ENCODE data around the gene IWS1.
"Not testable (repeated sequence)": the region's sequence is repeated elsewhere in the genome, so short reads cannot be mapped to it uniquely, and the experiment has no call there.

IWS1 gene

GRCh38 chr2:127560201-127560930 is 34.1 kb upstream of the IWS1 start:
- no peak for DNase-seq

GRCh38 chr2:127559454-127559853 is 33.2 kb upstream of the IWS1 start:
- DNase-seq = no peak

GRCh38 chr2:127558911-127559310 is 32.6 kb upstream of the IWS1 start:
- DNase-seq = no peak

DNA sequence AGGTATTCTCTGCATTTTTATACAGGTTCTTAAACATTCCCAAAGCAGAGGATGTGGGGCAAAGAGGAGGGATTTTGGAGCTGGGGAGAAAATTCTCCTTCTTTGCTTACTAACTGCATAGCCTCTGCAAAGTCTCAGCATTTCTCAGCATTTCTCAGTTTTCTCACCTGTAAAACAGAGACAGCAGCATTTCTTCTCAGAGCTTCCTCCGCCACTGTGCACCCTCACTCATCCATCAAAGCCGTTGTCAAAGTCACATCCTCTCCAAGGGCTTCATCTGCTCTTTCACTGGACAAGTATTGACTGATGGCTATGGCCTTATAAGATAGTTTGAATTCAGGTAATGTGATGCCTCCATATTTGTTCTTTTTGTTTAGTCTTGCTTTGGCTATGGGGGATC is 26.6 kb upstream of the IWS1 start:
- DNase-seq = no peak

GRCh38 chr2:127552336-127552735 is 26.0 kb upstream of the IWS1 start:
- no peak for DNase-seq

GRCh38 chr2:127551221-127551930 is 25.1 kb upstream of the IWS1 start:
- no peak for DNase-seq

DNA sequence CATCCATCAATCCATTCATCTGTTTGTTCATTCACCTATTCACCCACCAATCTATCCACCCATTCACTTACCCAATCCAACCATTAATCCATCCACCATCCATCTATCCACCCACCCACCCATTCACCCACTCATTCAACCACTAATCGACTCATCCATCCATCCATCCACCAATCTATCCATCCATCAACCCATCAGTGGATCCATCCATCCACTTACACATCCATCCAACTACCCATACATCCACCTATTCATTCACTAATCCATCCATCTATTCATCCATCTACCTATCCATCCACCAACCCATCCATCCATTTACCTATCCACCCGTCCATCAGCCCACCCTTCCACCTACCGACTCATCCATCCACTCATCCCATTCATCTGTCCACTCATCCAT is 20.5 kb upstream of the IWS1 start:
- no peak for DNase-seq

GRCh38 chr2:127545796-127546195 is 19.5 kb upstream of the IWS1 start:
- DNase-seq = no peak

GRCh38 chr2:127545189-127545588 is 18.9 kb upstream of the IWS1 start:
- DNase-seq = no peak

GRCh38 chr2:127543013-127543501 is 16.8 kb upstream of the IWS1 start:
- DNase-seq = not testable (repeated sequence)

DNA sequence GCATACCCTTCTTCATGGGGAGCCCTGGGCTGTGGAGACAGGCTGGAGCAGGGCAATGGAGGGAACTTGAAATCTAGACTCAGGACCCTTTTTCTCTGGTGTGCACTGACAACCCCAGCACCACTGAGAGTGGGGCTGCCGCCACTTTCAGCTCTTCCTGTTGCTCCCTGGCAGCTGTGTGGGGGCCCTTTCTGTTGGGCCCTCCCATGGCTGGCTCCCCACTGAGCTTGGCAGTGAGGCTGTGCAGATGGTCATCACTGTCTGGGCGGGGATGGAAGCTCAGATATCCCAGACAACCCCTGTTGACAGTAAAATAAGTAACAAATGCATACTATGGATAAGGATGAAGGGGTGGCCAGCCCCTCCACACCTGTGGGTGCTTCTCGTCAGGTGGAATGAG is 15.9 kb upstream of the IWS1 start:
- no peak for DNase-seq

GRCh38 chr2:127541809-127542208 is 15.5 kb upstream of the IWS1 start:
- DNase-seq = no peak

DNA sequence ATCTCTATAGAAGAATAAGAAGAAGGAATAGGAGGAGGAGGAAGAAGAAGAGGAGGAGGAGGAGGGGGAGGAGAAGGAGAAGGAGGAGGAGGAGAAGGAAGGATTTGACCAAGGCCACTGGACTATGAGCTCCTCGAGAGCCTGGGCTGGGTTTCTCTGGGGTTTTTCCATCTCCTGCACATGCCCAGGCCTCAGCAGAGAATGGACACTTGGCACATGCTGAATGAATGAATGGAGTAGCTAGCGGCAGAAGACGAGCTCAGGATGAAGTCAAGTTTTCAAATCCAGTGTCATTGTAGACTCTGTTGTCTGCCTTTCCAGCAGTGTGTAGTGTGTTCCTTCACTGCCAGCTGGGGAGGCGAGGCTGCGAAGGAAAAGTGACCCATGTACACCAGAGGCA is 11.4 kb upstream of the IWS1 start:
- DNase-seq = no peak

DNA sequence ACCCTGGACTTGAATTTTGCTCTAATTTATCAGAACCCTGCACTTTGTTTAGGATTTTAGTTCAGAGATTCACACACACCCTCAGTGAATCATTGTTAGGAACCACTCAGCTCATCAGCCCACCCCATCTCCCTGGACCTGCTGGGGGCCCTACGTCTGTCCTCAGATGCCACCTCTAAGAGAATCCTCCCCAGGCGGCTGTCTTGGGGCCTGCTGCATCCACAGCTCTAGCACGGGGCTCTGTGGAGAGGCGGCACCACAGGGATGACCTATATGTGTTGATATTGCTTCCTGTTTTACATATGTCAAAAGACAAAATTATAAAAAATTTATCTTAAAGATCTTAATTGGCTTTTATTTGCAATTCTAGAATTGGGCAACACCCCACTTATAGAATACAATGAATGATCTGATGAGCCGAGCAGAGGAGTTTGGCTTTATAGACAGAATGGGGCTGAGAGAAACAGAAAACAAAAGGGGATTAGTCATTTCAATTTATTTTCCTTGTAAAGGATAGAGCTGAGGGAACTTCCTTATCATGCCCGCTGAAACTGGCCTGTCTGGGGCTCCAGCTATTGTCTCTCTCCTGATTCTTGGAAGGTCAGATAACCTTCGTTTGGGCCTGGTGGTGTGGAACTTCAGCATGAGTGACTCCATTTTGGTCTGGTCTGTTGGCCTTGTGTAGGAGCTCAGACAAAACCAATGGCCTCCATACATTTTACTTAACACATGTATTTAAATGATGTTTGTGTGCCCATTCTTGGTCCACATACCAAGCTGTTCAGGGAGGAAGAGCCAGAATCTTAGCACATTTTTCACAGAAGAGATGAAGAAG is 10.6 kb upstream of the IWS1 start:
- DNase-seq = no peak

DNA sequence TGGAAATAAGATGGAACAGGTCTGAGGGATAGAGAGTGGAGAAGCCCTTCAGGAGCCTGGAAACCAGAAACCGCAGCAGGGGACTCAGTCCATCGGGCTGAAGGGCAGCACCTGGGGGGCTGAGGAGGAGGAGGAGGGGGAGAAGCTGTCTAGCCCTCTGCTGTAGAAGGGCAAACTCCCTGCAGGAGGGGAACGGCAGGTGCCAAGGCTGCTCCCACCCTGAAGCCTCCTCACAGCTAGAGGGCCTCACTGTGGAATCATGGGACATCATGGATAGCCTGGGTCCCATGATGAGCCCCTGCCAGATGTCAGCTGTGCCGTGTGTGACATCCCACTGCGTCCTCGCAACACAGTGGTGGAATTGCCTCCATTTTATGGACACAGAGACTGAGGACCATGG is 9.6 kb upstream of the IWS1 start:
- DNase-seq = no peak

- no peak for DNase-seq
Measured at GRCh38 chr2:127535422-127535901, 9.2 kb upstream of the IWS1 start, which contains the start of gene MYO7B. Gene MYO7B (plus strand): TSS chr2:127535683. CDS start chr2:127559723, 24,040 bp downstream.

- no peak for DNase-seq
Measured at GRCh38 chr2:127532296-127532695, 6.0 kb upstream of the IWS1 start.

- DNase-seq = no peak
Measured at GRCh38 chr2:127531221-127531648, 4.9 kb upstream of the IWS1 start.

- DNase-seq = no peak
Measured at GRCh38 chr2:127530245-127531140, 4.2 kb upstream of the IWS1 start.

- not testable (repeated sequence) for DNase-seq
Measured at GRCh38 chr2:127529416-127529815, 3.1 kb upstream of the IWS1 start.

- no peak for DNase-seq
Measured at GRCh38 chr2:127528487-127528886, 2.2 kb upstream of the IWS1 start.

All from activated CD4-positive, alpha-beta T cell treated with anti-CD3 and anti-CD28 coated beads, Interleukin-2, amount 50 U/mL, for 16 hours (primary cell).